Measurements from ENCODE around the gene ELMO3.

Gene ELMO3

GRCh38 chr16:67226804-67227566 lies 28.1 kb downstream of the ELMO3 start, which contains the start of gene TMEM208:
TSS of gene TMEM208 (plus strand) at chr16:67227130. CDS start at chr16:67227219, 89 bp downstream.
- peak; percentile 99 for DNase-seq

DNA sequence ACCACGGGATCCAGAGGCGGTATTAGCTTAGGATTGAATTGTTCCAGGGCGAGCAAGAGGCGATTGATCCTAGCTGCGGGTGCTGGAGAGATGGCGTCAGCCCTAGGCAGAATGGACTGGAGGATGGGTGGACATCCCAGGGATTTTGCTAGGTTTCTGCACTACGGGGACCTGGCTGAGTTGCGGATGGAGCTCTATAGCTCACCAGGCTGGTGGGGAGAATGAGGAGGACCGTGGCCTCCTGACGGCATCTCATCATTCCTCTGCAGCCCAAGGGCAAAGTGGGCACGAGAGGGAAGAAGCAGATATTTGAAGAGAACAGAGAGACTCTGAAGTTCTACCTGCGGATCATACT lies 28.6 kb downstream of the ELMO3 start:
- no peak for DNase-seq

DNA sequence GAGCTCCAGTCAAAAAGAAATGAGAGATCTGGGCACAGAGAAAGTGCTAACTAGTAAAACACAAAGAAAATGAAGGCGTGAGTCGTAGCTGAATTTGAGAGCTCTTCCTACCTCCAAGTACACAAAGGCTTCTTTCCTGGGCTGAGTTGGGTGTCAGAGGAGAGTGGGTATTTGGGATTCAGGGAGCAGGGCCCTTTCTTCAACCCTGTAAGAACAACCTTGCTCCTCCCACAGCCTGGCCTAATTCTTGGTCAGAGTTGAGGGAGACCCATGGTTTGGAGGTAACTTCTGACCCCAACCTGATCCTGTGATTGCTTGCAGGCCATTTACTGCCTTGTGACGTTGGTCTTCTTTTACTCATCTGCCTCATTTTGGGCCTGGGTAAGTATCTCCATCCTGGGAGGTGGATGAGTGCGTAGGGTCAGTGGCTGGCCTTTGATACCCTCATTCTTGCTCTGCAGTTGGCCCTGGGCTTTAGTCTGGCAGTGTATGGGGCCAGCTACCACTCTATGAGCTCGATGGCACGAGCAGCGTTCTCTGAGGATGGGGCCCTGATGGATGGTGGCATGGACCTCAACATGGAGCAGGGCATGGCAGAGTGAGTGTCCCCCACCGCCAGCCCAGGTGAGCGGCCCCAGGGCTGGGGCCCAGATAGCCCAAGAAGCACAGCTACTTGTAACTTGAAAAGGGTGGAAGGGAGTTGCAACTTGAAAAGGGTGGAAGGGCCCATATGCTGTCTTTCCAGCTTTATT lies 29.3 kb downstream of the ELMO3 start:
- no peak for DNase-seq

- DNase-seq = no peak
Observed at GRCh38 chr16:67228905-67229304, 30.0 kb downstream of the ELMO3 start.

GRCh38 chr16:67229906-67230808 lies 31.2 kb downstream of the ELMO3 start:
- no peak for DNase-seq

GRCh38 chr16:67230809-67231660 lies 32.1 kb downstream of the ELMO3 start:
- DNase-seq = no peak

GRCh38 chr16:67233596-67233995 lies 34.7 kb downstream of the ELMO3 start:
- no peak for DNase-seq

- DNase-seq = no peak
Observed at GRCh38 chr16:67234180-67234597, 35.3 kb downstream of the ELMO3 start.

DNA sequence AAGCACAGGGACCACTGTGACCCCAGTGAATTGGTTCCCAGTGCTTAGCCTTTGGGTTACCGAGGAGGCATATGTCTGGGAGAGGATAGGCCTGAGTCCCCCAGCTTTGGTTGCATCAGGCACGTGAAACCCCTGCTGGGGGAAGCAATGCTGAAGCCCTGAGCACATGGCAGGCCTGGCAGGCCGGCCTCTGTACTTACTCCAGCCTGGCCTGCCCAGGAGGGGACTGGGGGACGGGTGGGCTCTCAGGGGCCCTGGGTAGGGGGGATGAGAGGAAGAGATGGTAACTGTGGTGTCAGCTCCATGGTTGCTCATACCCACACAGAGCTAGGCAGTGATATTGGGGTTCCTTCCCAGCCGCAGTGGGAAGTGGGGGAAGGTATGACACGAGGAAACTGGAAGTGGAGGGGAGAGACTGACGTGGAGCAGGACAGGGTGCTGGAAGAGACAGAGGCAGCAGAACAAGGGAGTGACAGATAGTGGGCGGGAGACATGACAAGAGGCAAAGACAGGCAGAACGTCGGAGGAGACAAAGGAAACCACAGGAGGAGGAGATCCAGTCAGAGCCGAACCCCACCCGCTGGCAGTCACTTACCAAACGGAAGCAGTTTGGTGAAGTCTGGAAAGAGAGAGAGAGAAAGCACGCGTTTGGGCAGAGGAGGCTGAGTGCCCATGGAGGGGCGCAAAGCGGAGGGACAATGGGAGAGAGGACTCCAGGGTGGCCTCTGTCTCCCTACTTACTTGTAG lies 37.1 kb downstream of the ELMO3 start:
- DNase-seq = peak; percentile 84

DNA sequence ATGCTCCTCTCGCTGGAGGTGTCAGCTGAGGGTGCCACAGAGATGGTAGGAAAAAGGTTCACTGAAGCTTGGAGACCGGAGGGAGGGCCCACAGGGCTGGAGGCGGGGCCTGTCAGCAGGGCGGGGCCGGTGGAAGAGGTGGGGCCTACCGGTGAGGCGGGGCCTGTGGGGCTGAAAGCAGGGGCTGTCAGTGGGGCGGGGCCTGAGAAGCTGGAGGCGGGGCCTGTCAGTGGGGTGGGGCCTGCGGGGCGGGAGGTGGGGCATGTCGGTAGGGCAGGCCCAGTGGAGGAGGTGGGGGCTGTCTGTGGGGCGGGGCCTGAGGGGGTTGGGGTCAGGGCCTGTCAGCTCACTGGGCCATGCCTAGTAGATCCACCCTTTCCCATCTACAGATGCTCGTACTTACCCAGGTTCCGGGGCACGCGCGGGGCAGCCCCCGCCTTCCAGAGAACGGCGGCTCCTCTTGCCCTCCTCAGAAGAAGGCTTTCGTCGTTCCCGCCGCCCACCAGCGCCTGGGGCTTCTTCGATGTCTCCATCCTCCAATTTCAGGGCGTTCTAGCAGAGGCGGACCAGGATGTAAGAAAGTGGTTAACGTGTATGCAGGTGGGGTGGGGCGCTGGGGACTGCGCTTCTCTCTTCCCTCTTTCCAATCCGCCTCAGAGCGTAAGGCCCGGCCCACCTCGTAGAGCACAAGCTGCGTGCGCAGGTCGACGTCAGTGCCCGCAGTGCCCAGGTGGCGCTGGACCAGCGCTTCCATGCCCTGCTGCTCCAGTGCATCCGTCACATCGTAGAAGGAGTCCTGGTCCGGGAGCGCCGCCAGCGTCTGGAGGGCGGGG lies 37.8 kb downstream of the ELMO3 start:
- DNase-seq = peak; percentile 84

GRCh38 chr16:67237396-67238277 lies 38.7 kb downstream of the ELMO3 start:
- no peak for DNase-seq

DNA sequence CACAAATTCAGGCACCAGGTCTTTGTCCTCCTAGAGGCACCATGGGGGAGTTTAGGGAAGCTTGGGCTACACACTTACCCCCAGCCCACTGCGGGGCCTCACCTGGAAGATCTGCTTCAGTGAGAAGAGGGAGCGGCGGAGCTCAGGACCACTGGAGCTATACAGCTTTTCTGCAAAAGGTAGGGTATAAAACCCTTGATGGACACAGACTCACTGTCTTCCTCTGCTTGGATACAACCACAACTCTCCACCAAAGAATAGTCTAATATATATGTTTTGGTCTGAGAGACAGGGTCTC lies 39.3 kb downstream of the ELMO3 start:
- no peak for DNase-seq

DNA sequence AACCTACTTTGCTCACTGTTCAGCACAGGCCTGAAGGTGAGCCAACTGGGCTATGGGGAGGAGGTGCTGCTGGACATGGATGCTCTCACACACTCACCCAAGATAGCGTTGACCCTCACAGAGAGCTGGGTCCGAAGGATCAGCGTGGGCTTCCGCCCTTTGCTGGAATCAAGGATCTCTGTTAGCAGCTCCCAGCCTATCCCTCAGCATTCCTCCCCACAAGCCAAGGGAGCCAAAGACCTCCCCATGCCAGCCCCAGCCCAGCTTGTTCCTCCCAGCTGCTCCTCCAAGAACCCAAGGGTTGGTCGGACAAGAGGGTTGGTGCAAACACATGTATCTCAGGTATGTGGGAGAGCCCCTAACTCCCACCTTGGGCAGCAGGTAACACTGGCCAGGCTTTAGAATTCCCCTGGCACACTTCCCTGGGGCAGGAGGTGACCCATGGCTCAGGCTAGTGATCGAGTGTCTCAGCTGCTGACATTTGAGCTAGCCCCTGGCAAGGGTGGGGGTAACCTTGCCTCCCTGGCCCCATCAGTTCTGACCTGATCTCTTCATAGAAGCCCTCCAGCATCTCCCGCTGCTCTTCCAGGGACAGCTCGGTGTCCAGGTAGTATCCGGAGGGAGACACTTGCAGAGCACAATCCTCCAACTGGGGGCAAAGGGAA lies 40.0 kb downstream of the ELMO3 start:
- DNase-seq = no peak

DNA sequence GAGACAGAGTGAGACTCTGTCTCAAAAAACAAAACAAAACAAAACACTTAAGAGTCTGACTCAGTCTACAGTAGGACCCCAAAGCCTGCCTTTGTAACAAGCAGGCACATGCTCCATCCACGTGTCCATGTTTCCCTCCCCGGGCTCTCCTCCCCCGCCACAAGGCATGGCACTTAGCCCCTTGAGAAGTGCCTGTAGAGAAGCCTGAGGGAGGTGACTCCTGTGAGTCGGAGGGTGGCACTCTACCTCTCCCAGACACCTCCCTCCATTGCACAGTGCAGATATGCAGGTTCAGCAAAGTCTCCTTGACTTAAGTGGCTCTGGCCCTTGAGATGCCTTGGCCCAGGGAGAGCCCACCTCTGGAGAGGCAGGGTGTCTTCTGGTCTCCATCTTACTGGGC lies 41.6 kb downstream of the ELMO3 start:
- no peak for DNase-seq

DNA sequence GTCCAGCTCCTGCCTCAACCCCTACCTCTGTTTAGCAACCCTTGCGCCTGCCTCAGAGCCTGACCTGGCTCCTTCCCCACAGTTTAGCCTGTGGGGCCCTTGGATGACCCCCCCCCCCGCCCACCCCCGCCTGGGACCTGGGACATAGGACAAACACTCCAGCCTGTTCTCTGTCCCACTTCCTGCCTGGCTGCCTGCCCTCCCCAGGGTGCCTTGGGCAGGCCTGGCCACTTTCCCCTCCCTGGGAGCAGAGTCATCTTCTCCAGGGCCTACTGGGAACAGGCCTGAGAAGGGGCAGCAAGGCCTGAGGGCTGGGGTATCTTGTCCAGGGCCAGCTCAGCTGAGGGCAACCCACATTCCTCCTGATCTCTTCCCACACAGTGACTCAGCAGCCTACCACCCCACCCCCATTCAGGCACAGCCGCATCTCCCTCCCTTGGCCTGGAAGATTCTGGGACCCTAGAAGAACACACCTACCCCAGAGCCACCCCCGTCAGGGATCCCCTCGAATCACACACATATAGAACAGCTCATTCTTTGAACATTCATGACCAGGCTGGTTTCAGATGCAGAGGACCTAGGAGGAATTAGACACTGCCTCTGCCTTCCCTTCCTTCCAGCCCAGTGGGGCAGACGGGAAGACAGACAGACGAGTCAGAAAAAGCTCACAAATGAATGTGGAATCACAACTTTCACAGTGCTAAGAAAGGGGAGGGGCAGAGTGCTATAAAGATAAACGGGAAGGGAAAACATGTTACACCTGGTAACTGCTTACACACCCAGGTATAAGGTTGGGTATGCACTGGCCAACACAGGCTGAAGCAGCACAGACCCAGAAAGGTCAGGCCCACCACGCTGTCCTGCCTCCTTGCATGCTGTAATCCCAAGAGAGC lies 42.3 kb downstream of the ELMO3 start:
- DNase-seq = no peak

DNA sequence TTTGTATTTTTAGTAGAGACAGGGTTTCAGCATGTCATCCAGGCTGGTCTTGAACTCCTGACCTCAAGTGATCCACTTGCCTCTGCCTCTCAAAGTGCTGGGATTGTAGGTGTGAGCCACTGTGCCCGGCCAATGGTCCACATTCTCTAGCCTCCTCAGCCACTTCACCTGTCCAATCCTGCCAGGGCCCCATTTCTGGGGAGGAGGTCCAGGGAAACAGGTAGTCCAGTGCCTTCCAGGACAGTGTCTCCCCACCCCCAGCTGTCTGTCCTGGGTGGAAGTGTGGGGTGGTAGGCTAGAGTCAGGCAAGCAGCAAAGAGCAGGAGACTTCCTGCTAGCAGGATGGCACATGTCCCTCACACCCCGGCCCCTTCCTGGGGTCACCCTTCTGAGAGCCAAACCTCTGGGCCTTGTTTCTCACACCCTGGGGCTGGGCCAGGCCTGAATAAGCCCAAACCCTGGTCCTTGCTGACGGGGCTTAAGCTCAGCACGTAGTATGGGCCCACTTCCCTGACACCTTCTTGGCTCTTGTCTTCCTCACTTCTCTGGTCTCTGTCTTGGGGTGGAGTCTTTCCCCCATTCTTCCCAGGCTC lies 43.3 kb downstream of the ELMO3 start:
- DNase-seq = no peak

DNA sequence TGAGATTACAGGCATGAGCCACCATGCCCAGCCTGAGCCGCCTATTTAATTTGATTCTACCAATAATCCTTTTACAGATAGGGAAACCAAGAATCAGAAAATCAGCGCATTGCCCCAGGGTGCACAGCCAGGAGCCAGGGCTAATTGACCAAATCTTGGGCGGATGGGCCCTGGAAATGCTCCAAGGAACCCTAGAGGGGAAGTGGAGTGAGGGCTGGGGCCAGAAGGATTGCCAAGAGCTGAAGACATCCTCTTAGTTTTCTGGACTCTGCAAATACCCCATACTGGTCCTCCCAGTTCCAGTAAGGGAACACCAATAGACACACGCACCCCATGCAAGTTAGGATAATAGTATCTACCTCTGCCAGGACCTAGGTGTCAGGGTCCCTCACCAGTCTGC lies 44.5 kb downstream of the ELMO3 start:
- DNase-seq = no peak

All from MV-4-11 (cell line).